ENCODE results near the gene OR2C1.

GRCh38 chr16:3400446-3400778 lies 44.7 kb downstream of the OR2C1 start:
- TF ChIP-seq CTCF (IDR thresholded peaks at IDR 0.05; ENCODE audit: low read depth, low read length, poor library complexity, severe bottlenecking) (no peak), EZH2phosphoT487 (IDR thresholded peaks at IDR 0.05; ENCODE audit: borderline replicate concordance, low read length) (no peak)
